HCT116 (cell line): ENCODE results near the gene EGLN3.

Experiments
- CEBPB ChIP-seq: IDR thresholded peaks from 2 replicates; pipeline ENCODE4 v1.6.1; 2012; ENCODE audit warnings: low read depth
- EZH2 ChIP-seq: fragments of 200-600 bp; sonication (generic); IDR thresholded peaks from 2 replicates; pipeline ENCODE4 v1.6.1; 2017; ENCODE audit warnings: antibody characterized with exemption, mixed run types
- EZH2phosphoT487 ChIP-seq: fragments of 200-600 bp; IDR thresholded peaks from 2 replicates; pipeline ENCODE4 v1.6.1; 2018; ENCODE audit warnings: antibody characterized with exemption, borderline replicate concordance
- POLR2A ChIP-seq: IDR thresholded peaks from 2 replicates; pipeline ENCODE4 v1.7.0; 2011; ENCODE audit warnings: borderline replicate concordance; ENCODE audit not compliant: insufficient read depth, insufficient read length; ENCODE audit errors: extremely low read depth
- POLR2AphosphoS5 ChIP-seq: IDR thresholded peaks from 2 replicates; pipeline ENCODE4 v1.6.1; 2011; ENCODE audit warnings: mild to moderate bottlenecking, low read depth, low read length, moderate library complexity
- YY1 ChIP-seq: IDR thresholded peaks from 2 replicates; pipeline ENCODE4 v1.6.1; 2011; ENCODE audit warnings: low read length, low read depth, moderate library complexity, mild to moderate bottlenecking; ENCODE audit not compliant: insufficient replicate concordance; ENCODE audit errors: extremely low read depth
- TF ChIP-seq, protein P1 (sequence below), 3 experiments: fragments of 200-600 bp in 1 of 3; sonication (generic) in 1 of 3; IDR thresholded peaks in 2 of 3; conservative IDR thresholded peaks in 1 of 3; 2 replicates each; pipeline ENCODE4 v1.5.1; 2012 to 2017; ENCODE audit warnings: low read depth in 2 of 3, low read length in 2 of 3, antibody characterized with exemption in 1 of 3, borderline replicate concordance in 1 of 3, control low read depth in 1 of 3, mild to moderate bottlenecking in 1 of 3, mixed read lengths in 1 of 3, mixed run types in 1 of 3, moderate library complexity in 1 of 3; ENCODE audit not compliant: insufficient read depth in 1 of 3

- TF ChIP-seq, protein P1, sequence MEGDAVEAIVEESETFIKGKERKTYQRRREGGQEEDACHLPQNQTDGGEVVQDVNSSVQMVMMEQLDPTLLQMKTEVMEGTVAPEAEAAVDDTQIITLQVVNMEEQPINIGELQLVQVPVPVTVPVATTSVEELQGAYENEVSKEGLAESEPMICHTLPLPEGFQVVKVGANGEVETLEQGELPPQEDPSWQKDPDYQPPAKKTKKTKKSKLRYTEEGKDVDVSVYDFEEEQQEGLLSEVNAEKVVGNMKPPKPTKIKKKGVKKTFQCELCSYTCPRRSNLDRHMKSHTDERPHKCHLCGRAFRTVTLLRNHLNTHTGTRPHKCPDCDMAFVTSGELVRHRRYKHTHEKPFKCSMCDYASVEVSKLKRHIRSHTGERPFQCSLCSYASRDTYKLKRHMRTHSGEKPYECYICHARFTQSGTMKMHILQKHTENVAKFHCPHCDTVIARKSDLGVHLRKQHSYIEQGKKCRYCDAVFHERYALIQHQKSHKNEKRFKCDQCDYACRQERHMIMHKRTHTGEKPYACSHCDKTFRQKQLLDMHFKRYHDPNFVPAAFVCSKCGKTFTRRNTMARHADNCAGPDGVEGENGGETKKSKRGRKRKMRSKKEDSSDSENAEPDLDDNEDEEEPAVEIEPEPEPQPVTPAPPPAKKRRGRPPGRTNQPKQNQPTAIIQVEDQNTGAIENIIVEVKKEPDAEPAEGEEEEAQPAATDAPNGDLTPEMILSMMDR (IDR thresholded peaks at IDR 0.05 in 2 of 3, conservative IDR thresholded peaks at IDR 0.05 in 1 of 3; ENCODE audit: borderline replicate concordance in 1 of 3, insufficient read depth in 1 of 3, low read depth in 2 of 3, low read length in 2 of 3), result 0 out of 6 replicates have a peak, but pooled peaks of 2 of the 3 experiments have one; percentile 7 to 8
- TF ChIP-seq POLR2A (no peak), POLR2AphosphoS5 (0 out of 2 replicates have a peak, but pooled peaks have one; percentile 27), EZH2 (no peak), EZH2phosphoT487 (no peak), CEBPB (no peak), YY1 (no peak)
These were observed 36.0 kb downstream of the EGLN3 start for GRCh38 chr14:33914676-33915516.
